Measurements from ENCODE around the gene IL1RL2. TPM values are rescaled to one million over a fixed set of nuclear protein-coding genes. Genes with fewer than 3 reads are reported as not detected.

The IL1RL2 gene
- total and polyA plus RNA-seq, 9 donors = 0.24 to 2.0 (median 1.2) TPM; not detected in 3

GRCh38 chr2:102230410-102230909, 43.6 kb downstream of the IL1RL2 start:
- H3K36me3 ChIP-seq = no peaks in the 10 kb centered on the region
- intact Hi-C loops (cut with DNase I) = no loop called here
- DNase-seq = no peak
- H3K4me1 ChIP-seq (ENCODE audit: insufficient read depth) = peaks cover 2% of the 10 kb centered on the region
- H3K27ac ChIP-seq = no peak overlapping the region
- 90 to 97% (median 91%) methylated on average over 9 of the region's 9 CpGs for WGBS, 3 donors
- TF ChIP-seq EP300 (IDR thresholded peaks at IDR 0.05) = no peak
- TF ChIP-seq POLR2A (IDR thresholded peaks at IDR 0.05) = no peak
- no peak for TF ChIP-seq CTCF (IDR thresholded peaks at IDR 0.05)
- no peaks in the 10 kb centered on the region for H3K27me3 ChIP-seq
- no peaks in the 10 kb centered on the region for H3K9me3 ChIP-seq
- H3K4me3 ChIP-seq = no peak overlapping the region

GRCh38 chr2:102233132-102233884, 46.5 kb downstream of the IL1RL2 start:
- Histone ChIP-seq H3K4me3 (no peak overlapping the region), H3K27ac (no peak overlapping the region), H3K27me3 (no peaks in the 10 kb centered on the region), H3K4me1 (ENCODE audit: insufficient read depth) (no peaks in the 10 kb centered on the region), H3K9me3 (no peaks in the 10 kb centered on the region), H3K36me3 (no peaks in the 10 kb centered on the region)
- DNase-seq = no peak
- 92 to 94% (median 93%) methylated on average over 11 of the region's 11 CpGs for WGBS, 3 donors
- intact Hi-C loops (cut with DNase I) = no loop called here
- TF ChIP-seq POLR2A (IDR thresholded peaks at IDR 0.05) (no peak), EP300 (IDR thresholded peaks at IDR 0.05) (no peak), CTCF (IDR thresholded peaks at IDR 0.05) (no peak)

- Histone ChIP-seq H3K36me3 (no peaks in the 10 kb centered on the region), H3K9me3 (no peaks in the 10 kb centered on the region), H3K27ac (no peak overlapping the region), H3K4me3 (no peak overlapping the region), H3K4me1 (ENCODE audit: insufficient read depth) (peaks cover under 1% of the 10 kb centered on the region), H3K27me3 (no peaks in the 10 kb centered on the region)
- TF ChIP-seq EP300 (IDR thresholded peaks at IDR 0.05) (no peak), POLR2A (IDR thresholded peaks at IDR 0.05) (no peak), CTCF (IDR thresholded peaks at IDR 0.05) (no peak)
- DNase-seq = no peak
- WGBS, 3 donors = 91 to 95% (median 92%) methylated on average over 18 of the region's 18 CpGs
- intact Hi-C loops (cut with DNase I) = loop anchor here in 2 of 4 donors (5.0 kb wide), 2 partner anchors 68 to 213 kb away; no protein-coding TSS in a partner anchor
Observed at GRCh38 chr2:102235042-102235473, 48.2 kb downstream of the IL1RL2 start.

GRCh38 chr2:102235491-102235890, 48.7 kb downstream of the IL1RL2 start:
- H3K27me3 ChIP-seq = no peaks in the 10 kb centered on the region
- WGBS, 3 donors = 83 to 92% (median 85%) methylated on average over 4 to 5 of the region's 5 CpGs
- no peak for TF ChIP-seq POLR2A (IDR thresholded peaks at IDR 0.05)
- no peak for TF ChIP-seq CTCF (IDR thresholded peaks at IDR 0.05)
- TF ChIP-seq EP300 (IDR thresholded peaks at IDR 0.05) = no peak
- intact Hi-C loops (cut with DNase I) = loop anchor here in 2 of 4 donors (5.0 kb wide), 2 partner anchors 68 to 213 kb away; no protein-coding TSS in a partner anchor
- H3K4me3 ChIP-seq = no peak overlapping the region
- DNase-seq = no peak
- H3K4me1 ChIP-seq (ENCODE audit: insufficient read depth) = peaks cover 2% of the 10 kb centered on the region
- H3K36me3 ChIP-seq = no peaks in the 10 kb centered on the region
- H3K9me3 ChIP-seq = no peaks in the 10 kb centered on the region
- no peak overlapping the region for H3K27ac ChIP-seq

Data from ovary (tissue), 9 donors.